Measurements from ENCODE around the gene PSMG1.

PSMG1 gene

GRCh38 chr21:39134288-39134810, 48.9 kb downstream of the PSMG1 start:
- Histone ChIP-seq H3K9ac (no peak overlapping the region), H3K27me3 (ENCODE audit: control insufficient read depth, insufficient read depth, low read length) (no peaks in the 10 kb centered on the region), H3K4me1 (no peaks in the 10 kb centered on the region), H2AFZ (no peak overlapping the region), H3K4me3 (ENCODE audit: low read depth, low read length) (no peak overlapping the region), H3K79me2 (no peaks in the 10 kb centered on the region), H3K4me2 (ENCODE audit: low read length) (no peak overlapping the region), H3K27ac (no peak overlapping the region), H3K36me3 (ENCODE audit: control insufficient read depth, insufficient read depth, low read length) (no peaks in the 10 kb centered on the region), H3K9me3 (ENCODE audit: control insufficient read depth, low read length) (no peaks in the 10 kb centered on the region)
- no peak for TF ChIP-seq CTCF (IDR thresholded peaks at IDR 0.05)

DNA sequence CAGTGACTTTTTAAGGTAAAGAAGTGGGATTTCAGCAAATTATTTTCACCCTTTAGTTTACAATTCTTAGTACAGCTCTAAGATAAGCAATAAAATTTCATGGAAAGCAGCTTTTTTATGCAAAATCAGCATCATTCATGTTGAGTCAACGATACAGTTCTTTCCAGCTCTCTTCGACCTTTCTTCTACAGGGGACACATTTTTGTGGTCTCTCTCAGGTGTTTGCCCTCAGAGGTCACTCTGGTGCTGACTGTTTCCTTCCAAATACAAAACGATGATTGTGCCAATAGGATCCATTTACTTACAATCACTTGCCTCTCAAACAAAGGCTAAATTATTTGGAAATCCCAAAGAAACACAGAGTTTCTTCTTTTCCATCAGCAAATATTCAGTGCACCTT, 51.0 kb downstream of the PSMG1 start:
- Histone ChIP-seq H3K27ac (no peak overlapping the region), H3K4me3 (ENCODE audit: low read depth, low read length) (no peak overlapping the region), H3K4me1 (no peaks in the 10 kb centered on the region), H3K4me2 (ENCODE audit: low read length) (no peak overlapping the region), H2AFZ (no peak overlapping the region), H3K27me3 (ENCODE audit: control insufficient read depth, insufficient read depth, low read length) (no peaks in the 10 kb centered on the region), H3K9ac (no peak overlapping the region), H3K36me3 (ENCODE audit: control insufficient read depth, insufficient read depth, low read length) (no peaks in the 10 kb centered on the region), H3K9me3 (ENCODE audit: control insufficient read depth, low read length) (no peaks in the 10 kb centered on the region), H3K79me2 (no peaks in the 10 kb centered on the region)
- TF ChIP-seq CTCF (IDR thresholded peaks at IDR 0.05): no peak

DNA sequence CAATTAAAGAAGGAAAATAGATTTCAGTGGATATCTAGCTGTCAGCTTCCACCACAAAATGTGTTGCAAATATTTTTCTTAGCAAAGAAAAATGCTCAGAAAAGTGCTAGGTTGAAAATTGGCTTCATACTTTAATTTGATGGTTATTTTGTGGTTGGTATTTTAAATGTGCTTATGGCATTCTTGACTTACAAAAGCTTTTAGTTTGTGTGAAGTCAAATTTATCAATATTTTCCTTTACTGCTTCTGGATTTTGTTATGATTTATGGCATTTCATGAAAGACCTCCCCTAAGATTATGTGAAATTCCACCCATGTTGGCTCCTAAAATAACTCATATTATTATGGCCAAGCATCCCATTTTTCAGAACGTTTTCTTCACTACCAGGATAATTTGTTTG, 51.5 kb downstream of the PSMG1 start:
- H3K36me3 ChIP-seq (ENCODE audit: control insufficient read depth, insufficient read depth, low read length): no peaks in the 10 kb centered on the region
- H3K27ac ChIP-seq: no peak overlapping the region
- no peak overlapping the region for H3K4me2 ChIP-seq (ENCODE audit: low read length)
- no peak overlapping the region for H2AFZ ChIP-seq
- no peaks in the 10 kb centered on the region for H3K4me1 ChIP-seq
- no peaks in the 10 kb centered on the region for H3K9me3 ChIP-seq (ENCODE audit: control insufficient read depth, low read length)
- TF ChIP-seq CTCF (IDR thresholded peaks at IDR 0.05): no peak
- H3K9ac ChIP-seq: no peak overlapping the region
- no peaks in the 10 kb centered on the region for H3K79me2 ChIP-seq
- no peaks in the 10 kb centered on the region for H3K27me3 ChIP-seq (ENCODE audit: control insufficient read depth, insufficient read depth, low read length)
- no peak overlapping the region for H3K4me3 ChIP-seq (ENCODE audit: low read depth, low read length)

GRCh38 chr21:39127506-39127905, 55.7 kb downstream of the PSMG1 start:
- Histone ChIP-seq H3K4me1 (no peaks in the 10 kb centered on the region), H3K79me2 (no peaks in the 10 kb centered on the region), H2AFZ (no peak overlapping the region), H3K9ac (no peak overlapping the region), H3K27me3 (ENCODE audit: control insufficient read depth, insufficient read depth, low read length) (no peaks in the 10 kb centered on the region), H3K4me3 (ENCODE audit: low read depth, low read length) (no peak overlapping the region), H3K36me3 (ENCODE audit: control insufficient read depth, insufficient read depth, low read length) (no peaks in the 10 kb centered on the region), H3K9me3 (ENCODE audit: control insufficient read depth, low read length) (no peaks in the 10 kb centered on the region), H3K4me2 (ENCODE audit: low read length) (no peak overlapping the region), H3K27ac (no peak overlapping the region)
- no peak for TF ChIP-seq CTCF (IDR thresholded peaks at IDR 0.05)

DNA sequence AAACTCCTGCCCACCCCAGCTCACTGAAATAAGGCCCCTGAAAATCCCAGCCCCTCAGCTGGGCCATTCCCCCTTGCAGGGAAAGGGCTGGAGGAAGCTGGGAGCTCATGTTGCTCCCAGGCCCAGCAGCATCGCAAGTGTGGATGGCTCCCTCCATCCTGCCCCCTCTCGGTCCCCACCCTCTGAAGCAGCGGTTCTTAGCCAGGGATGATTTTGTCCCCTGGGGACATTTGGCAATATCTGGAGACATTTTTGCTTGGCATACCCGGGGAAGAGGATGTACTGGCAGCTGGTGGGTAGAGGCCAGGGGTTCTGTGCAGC, 56.8 kb downstream of the PSMG1 start:
- Histone ChIP-seq H2AFZ (no peak overlapping the region), H3K79me2 (no peaks in the 10 kb centered on the region), H3K4me1 (no peaks in the 10 kb centered on the region), H3K27ac (no peak overlapping the region), H3K27me3 (ENCODE audit: control insufficient read depth, insufficient read depth, low read length) (no peaks in the 10 kb centered on the region), H3K9ac (no peak overlapping the region), H3K36me3 (ENCODE audit: control insufficient read depth, insufficient read depth, low read length) (no peaks in the 10 kb centered on the region), H3K4me2 (ENCODE audit: low read length) (no peak overlapping the region), H3K4me3 (ENCODE audit: low read depth, low read length) (no peak overlapping the region), H3K9me3 (ENCODE audit: control insufficient read depth, low read length) (no peaks in the 10 kb centered on the region)
- TF ChIP-seq CTCF (IDR thresholded peaks at IDR 0.05): no peak

Data from parathyroid adenoma (tissue), 2 donors.